HepG2 (cell line): ENCODE measurements around the gene AGPAT2. TPM values are rescaled to one million over a fixed set of nuclear protein-coding genes. Genes with fewer than 3 reads are reported as not detected.

ENCODE experiments used
- ASH2L ChIP-seq: fragments of 300-600, 200-600 bp; sonication (generic); IDR thresholded peaks from 2 replicates; pipeline ENCODE4 v1.7.0; 2017; ENCODE audit warnings: low read depth, mild to moderate bottlenecking, moderate library complexity, mixed read lengths, low read length; ENCODE audit not compliant: insufficient read length
- DR1 ChIP-seq: sonication (generic); formaldehyde crosslinking; IDR thresholded peaks from 2 replicates; pipeline ENCODE4 v1.8.0; 2021; ENCODE audit warnings: mild to moderate bottlenecking, missing genetic modification reagents, inconsistent platforms
- FOSL1 ChIP-seq: sonication (generic); formaldehyde crosslinking; IDR thresholded peaks from 2 replicates; pipeline ENCODE4 v1.9.0; 2021; ENCODE audit warnings: missing genetic modification reagents, borderline replicate concordance
- FOXA3 ChIP-seq: IDR thresholded peaks from 2 replicates; pipeline ENCODE4 v1.6.1; 2016; ENCODE audit warnings: missing genetic modification reagents, missing compliant biosample characterization
- GATAD2A ChIP-seq: IDR thresholded peaks from 2 replicates; pipeline ENCODE4 v1.6.1; 2016
- GTF2F1 ChIP-seq: fragments of 150-350 bp; IDR thresholded peaks from 2 replicates; pipeline ENCODE4 v1.6.1; 2014; ENCODE audit warnings: low read length
- HDAC1 ChIP-seq: sonication (generic); formaldehyde crosslinking; IDR thresholded peaks from 2 replicates; pipeline ENCODE4 v1.5.1; 2020; ENCODE audit warnings: mild to moderate bottlenecking, missing genetic modification reagents
- IKZF4 ChIP-seq: sonication (generic); formaldehyde crosslinking; IDR thresholded peaks from 2 replicates; pipeline ENCODE4 v1.5.1; 2020; ENCODE audit warnings: borderline replicate concordance, mild to moderate bottlenecking, low read depth, missing genetic modification reagents; ENCODE audit errors: not compliant biosample characterization
- KLF12 ChIP-seq: sonication (generic); formaldehyde crosslinking; IDR thresholded peaks from 2 replicates; pipeline ENCODE4 v1.4.0; 2020; ENCODE audit warnings: missing genetic modification reagents, borderline replicate concordance
- KLF15 ChIP-seq: sonication (generic); formaldehyde crosslinking; IDR thresholded peaks from 2 replicates; pipeline ENCODE4 v1.8.1; 2023; ENCODE audit warnings: borderline replicate concordance, mild to moderate bottlenecking, inconsistent platforms, missing genetic modification reagents, mixed read lengths
- SMYD3 ChIP-seq: sonication (generic); formaldehyde crosslinking; IDR thresholded peaks from 2 replicates; pipeline ENCODE4 v1.8.1; 2023; ENCODE audit warnings: mild to moderate bottlenecking, missing genetic modification reagents
- ZNF136 ChIP-seq: sonication (generic); formaldehyde crosslinking; IDR thresholded peaks from 2 replicates; pipeline ENCODE4 v1.8.1; 2022; ENCODE audit warnings: low read depth, mild to moderate bottlenecking, moderate library complexity, missing genetic modification reagents
- ZNF569 ChIP-seq: sonication (generic); formaldehyde crosslinking; IDR thresholded peaks from 2 replicates; pipeline ENCODE4 v1.5.0; 2020; ENCODE audit warnings: mild to moderate bottlenecking, missing genetic modification reagents, moderate library complexity, borderline replicate concordance
- ZNF850 ChIP-seq: sonication (generic); formaldehyde crosslinking; conservative IDR thresholded peaks from 2 replicates; pipeline ENCODE4 v1.9.0; 2021; ENCODE audit warnings: mild to moderate bottlenecking, missing genetic modification reagents
- ZSCAN25 ChIP-seq: sonication (generic); formaldehyde crosslinking; IDR thresholded peaks from 2 replicates; pipeline ENCODE4 v1.8.0; 2022; ENCODE audit warnings: mild to moderate bottlenecking, missing genetic modification reagents
- ZSCAN30 ChIP-seq: sonication (generic); formaldehyde crosslinking; IDR thresholded peaks from 2 replicates; pipeline ENCODE4 v1.5.0; 2020; ENCODE audit warnings: mild to moderate bottlenecking, missing genetic modification reagents
- polyA plus RNA-seq, 8 experiments: library from polyadenylated mRNA; depleted of rRNA in 3 of 8; stranded (reverse) in 7 of 8; unstranded in 1 of 8; fragments of >200 nt; fragmentation: Illumina TruSeq in 4 of 8; extraction: Trizol in 4 of 8; gene quantifications; 2 replicates each; pipeline versions ENCODE4 v1.2.1 to v1.2.3, GENCODE V29; 2011 to 2016; ENCODE audit warnings: low read depth in 4 of 8, missing spikeins in 1 of 8, mixed read lengths in 1 of 8; ENCODE audit not compliant: insufficient read depth in 1 of 8
- total RNA-seq, 5 experiments: library from RNA; depleted of rRNA; stranded (reverse); fragments of >200 nt; fragmentation: Illumina TruSeq; extraction: Trizol; gene quantifications; 2 replicates each; pipeline ENCODE4 v1.2.3, GENCODE V29; 2016; ENCODE audit warnings: low read depth in 1 of 5
- TF ChIP-seq, protein P1 (sequence below): sonication (generic); formaldehyde crosslinking; IDR thresholded peaks from 2 replicates; pipeline ENCODE4 v1.4.0; 2020; ENCODE audit warnings: missing genetic modification reagents
- TF ChIP-seq, protein P2 (sequence below): sonication (generic); formaldehyde crosslinking; conservative IDR thresholded peaks from 2 replicates; pipeline ENCODE4 v1.8.0; 2022; ENCODE audit warnings: low read depth, missing genetic modification reagents
- TF ChIP-seq, protein P3 (sequence below): sonication (generic); formaldehyde crosslinking; IDR thresholded peaks from 2 replicates; pipeline ENCODE4 v1.8.1; 2023; ENCODE audit warnings: mild to moderate bottlenecking, missing genetic modification reagents
- TF ChIP-seq, protein P4 (sequence below): sonication (generic); formaldehyde crosslinking; IDR thresholded peaks from 2 replicates; pipeline ENCODE4 v1.4.0; 2020; ENCODE audit warnings: missing genetic modification reagents, mild to moderate bottlenecking, borderline replicate concordance

Gene AGPAT2
- total and polyA plus RNA-seq, 2 of the 13 experiments (the other 11 are each of a cell fraction or from before 2014, with no cell fraction given), result 3.9 to 25.8 TPM

DNA sequence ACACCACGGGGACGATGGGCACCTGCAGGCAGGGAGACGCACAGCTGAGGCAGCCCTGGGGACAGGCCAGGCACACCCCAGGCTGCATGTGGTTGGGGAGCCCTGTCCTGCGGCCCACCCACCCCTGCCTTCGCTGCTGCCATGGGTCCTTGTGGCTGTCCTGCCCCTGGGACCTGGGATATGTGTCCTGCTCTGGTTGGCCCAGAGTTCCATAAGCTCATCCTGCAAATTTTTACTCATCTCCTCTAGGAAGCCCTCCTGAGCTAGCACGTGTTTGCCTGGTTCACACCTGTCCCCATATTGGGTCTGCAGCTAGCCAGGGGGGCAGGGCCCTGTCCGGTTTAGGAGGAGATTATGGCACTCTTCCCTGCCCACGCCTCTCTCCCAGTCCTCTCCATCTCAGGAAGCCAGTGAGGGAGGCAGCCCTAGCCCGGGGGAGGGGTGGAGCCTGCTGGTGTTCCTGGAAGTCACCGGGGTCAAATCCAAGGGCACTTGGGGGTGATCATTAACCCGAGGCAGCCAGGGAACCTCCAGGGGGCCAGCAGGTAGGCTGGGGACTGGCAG is 12.4 kb downstream of the AGPAT2 start (continued):
- TF ChIP-seq, protein P1, sequence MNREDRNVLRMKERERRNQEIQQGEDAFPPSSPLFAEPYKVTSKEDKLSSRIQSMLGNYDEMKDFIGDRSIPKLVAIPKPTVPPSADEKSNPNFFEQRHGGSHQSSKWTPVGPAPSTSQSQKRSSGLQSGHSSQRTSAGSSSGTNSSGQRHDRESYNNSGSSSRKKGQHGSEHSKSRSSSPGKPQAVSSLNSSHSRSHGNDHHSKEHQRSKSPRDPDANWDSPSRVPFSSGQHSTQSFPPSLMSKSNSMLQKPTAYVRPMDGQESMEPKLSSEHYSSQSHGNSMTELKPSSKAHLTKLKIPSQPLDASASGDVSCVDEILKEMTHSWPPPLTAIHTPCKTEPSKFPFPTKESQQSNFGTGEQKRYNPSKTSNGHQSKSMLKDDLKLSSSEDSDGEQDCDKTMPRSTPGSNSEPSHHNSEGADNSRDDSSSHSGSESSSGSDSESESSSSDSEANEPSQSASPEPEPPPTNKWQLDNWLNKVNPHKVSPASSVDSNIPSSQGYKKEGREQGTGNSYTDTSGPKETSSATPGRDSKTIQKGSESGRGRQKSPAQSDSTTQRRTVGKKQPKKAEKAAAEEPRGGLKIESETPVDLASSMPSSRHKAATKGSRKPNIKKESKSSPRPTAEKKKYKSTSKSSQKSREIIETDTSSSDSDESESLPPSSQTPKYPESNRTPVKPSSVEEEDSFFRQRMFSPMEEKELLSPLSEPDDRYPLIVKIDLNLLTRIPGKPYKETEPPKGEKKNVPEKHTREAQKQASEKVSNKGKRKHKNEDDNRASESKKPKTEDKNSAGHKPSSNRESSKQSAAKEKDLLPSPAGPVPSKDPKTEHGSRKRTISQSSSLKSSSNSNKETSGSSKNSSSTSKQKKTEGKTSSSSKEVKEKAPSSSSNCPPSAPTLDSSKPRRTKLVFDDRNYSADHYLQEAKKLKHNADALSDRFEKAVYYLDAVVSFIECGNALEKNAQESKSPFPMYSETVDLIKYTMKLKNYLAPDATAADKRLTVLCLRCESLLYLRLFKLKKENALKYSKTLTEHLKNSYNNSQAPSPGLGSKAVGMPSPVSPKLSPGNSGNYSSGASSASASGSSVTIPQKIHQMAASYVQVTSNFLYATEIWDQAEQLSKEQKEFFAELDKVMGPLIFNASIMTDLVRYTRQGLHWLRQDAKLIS (CRISPR knock-in tag), result no peak
- TF ChIP-seq ZNF569 (CRISPR knock-in tag), result no peak
- TF ChIP-seq KLF12, result no peak
- TF ChIP-seq, protein P2, sequence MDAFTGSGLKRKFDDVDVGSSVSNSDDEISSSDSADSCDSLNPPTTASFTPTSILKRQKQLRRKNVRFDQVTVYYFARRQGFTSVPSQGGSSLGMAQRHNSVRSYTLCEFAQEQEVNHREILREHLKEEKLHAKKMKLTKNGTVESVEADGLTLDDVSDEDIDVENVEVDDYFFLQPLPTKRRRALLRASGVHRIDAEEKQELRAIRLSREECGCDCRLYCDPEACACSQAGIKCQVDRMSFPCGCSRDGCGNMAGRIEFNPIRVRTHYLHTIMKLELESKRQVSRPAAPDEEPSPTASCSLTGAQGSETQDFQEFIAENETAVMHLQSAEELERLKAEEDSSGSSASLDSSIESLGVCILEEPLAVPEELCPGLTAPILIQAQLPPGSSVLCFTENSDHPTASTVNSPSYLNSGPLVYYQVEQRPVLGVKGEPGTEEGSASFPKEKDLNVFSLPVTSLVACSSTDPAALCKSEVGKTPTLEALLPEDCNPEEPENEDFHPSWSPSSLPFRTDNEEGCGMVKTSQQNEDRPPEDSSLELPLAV (CRISPR knock-in tag), result no peak
- TF ChIP-seq FOSL1, result no peak
- no peak for TF ChIP-seq GTF2F1
- TF ChIP-seq SMYD3, result no peak
- no peak for TF ChIP-seq ZNF850 (CRISPR knock-in tag)
- no peak for TF ChIP-seq KLF15 (CRISPR knock-in tag)
- TF ChIP-seq ZSCAN30 (CRISPR knock-in tag), result no peak
- TF ChIP-seq, protein P3, sequence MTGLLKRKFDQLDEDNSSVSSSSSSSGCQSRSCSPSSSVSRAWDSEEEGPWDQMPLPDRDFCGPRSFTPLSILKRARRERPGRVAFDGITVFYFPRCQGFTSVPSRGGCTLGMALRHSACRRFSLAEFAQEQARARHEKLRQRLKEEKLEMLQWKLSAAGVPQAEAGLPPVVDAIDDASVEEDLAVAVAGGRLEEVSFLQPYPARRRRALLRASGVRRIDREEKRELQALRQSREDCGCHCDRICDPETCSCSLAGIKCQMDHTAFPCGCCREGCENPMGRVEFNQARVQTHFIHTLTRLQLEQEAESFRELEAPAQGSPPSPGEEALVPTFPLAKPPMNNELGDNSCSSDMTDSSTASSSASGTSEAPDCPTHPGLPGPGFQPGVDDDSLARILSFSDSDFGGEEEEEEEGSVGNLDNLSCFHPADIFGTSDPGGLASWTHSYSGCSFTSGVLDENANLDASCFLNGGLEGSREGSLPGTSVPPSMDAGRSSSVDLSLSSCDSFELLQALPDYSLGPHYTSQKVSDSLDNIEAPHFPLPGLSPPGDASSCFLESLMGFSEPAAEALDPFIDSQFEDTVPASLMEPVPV, result no peak
- TF ChIP-seq HDAC1 (CRISPR knock-in tag), result 0 out of 2 replicates have a peak, but pooled peaks have one; percentile 44
- TF ChIP-seq ZSCAN25 (CRISPR knock-in tag), result peak; percentile 67; the same call in 1 of the 2 replicates
- TF ChIP-seq ZNF136, result no peak
- TF ChIP-seq ASH2L, result no peak
- peak; percentile 51; the same call in 1 of the 2 replicates for TF ChIP-seq FOXA3 (CRISPR knock-in tag)
- no peak for TF ChIP-seq DR1 (CRISPR knock-in tag)
- TF ChIP-seq GATAD2A (CRISPR knock-in tag), result peak; percentile 54; the same call in 1 of the 2 replicates
- no peak for TF ChIP-seq IKZF4 (CRISPR knock-in tag)
- TF ChIP-seq, protein P4, sequence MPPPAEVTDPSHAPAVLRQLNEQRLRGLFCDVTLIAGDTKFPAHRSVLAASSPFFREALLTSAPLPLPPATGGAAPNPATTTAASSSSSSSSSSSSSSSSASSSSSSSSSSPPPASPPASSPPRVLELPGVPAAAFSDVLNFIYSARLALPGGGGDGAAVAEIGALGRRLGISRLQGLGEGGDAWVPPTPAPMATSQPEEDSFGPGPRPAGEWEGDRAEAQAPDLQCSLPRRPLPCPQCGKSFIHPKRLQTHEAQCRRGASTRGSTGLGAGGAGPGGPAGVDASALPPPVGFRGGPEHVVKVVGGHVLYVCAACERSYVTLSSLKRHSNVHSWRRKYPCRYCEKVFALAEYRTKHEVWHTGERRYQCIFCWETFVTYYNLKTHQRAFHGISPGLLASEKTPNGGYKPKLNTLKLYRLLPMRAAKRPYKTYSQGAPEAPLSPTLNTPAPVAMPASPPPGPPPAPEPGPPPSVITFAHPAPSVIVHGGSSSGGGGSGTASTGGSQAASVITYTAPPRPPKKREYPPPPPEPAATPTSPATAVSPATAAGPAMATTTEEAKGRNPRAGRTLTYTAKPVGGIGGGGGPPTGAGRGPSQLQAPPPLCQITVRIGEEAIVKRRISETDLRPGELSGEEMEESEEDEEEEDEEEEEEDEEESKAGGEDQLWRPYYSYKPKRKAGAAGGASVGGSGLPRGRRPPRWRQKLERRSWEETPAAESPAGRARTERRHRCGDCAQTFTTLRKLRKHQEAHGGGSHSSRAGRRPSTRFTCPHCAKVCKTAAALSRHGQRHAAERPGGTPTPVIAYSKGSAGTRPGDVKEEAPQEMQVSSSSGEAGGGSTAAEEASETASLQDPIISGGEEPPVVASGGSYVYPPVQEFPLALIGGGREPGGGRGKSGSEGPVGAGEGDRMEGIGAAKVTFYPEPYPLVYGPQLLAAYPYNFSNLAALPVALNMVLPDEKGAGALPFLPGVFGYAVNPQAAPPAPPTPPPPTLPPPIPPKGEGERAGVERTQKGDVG (CRISPR knock-in tag), result no peak
